DOHH2 (cell line): Measurements from ENCODE around the gene GBA2.
A peak's percentile ranks its signal among the peaks of the same experiment; 100 is the strongest.

Experiments
- H3F3A ChIP-seq: fragments of 200-600 bp; sonication (generic), shearing (Covaris generic); 2 replicates; pipeline ENCODE4 v1.6.0; 2016; ENCODE audit warnings: antibody characterized with exemption, mild to moderate bottlenecking; ENCODE audit not compliant: control insufficient read depth, insufficient read depth
- H3K27ac ChIP-seq: fragments of 200-600 bp; sonication (generic); 2 replicates; pipeline ENCODE4 v1.5.1; 2014; ENCODE audit warnings: low read depth, mild to moderate bottlenecking, low read length, moderate library complexity
- H3K27me3 ChIP-seq: fragments of 200-600 bp; sonication (generic); 2 replicates; pipeline ENCODE4 v1.6.1; 2014; ENCODE audit warnings: mild to moderate bottlenecking, low read length, mixed read lengths; ENCODE audit not compliant: control insufficient read depth
- H3K36me3 ChIP-seq: fragments of 200-600 bp; sonication (generic); 2 replicates; pipeline ENCODE4 v1.6.1; 2014; ENCODE audit warnings: mild to moderate bottlenecking, low read length, moderate library complexity, mixed read lengths; ENCODE audit not compliant: control insufficient read depth
- H3K4me1 ChIP-seq: fragments of 200-600 bp; sonication (generic); 2 replicates; pipeline ENCODE4 v1.6.1; 2014; ENCODE audit warnings: mild to moderate bottlenecking, low read length, mixed read lengths; ENCODE audit not compliant: control insufficient read depth
- H3K4me2 ChIP-seq: fragments of 200-600 bp; sonication (generic); 2 replicates; pipeline ENCODE4 v1.6.0; 2014; ENCODE audit warnings: mild to moderate bottlenecking, low read length, moderate library complexity
- H3K4me3 ChIP-seq: fragments of 200-600 bp; sonication (generic); 2 replicates; pipeline ENCODE4 v1.5.1; 2014; ENCODE audit warnings: mild to moderate bottlenecking, low read length, mixed read lengths
- H3K79me2 ChIP-seq: fragments of 200-600 bp; sonication (generic); 2 replicates; pipeline ENCODE4 v1.6.1; 2014; ENCODE audit warnings: mild to moderate bottlenecking, low read length, mixed read lengths; ENCODE audit not compliant: control insufficient read depth
- H3K9me2 ChIP-seq: fragments of 200-600 bp; sonication (generic); replicated peaks from 2 replicates; pipeline ENCODE4 v1.6.1; 2014; ENCODE audit warnings: mild to moderate bottlenecking, low read length, mixed read lengths; ENCODE audit not compliant: control insufficient read depth
- H3K9me3 ChIP-seq: fragments of 200-600 bp; sonication (generic); 2 replicates; pipeline ENCODE4 v1.6.1; 2014; ENCODE audit warnings: antibody characterized with exemption, low read length, mixed read lengths; ENCODE audit not compliant: control insufficient read depth, insufficient read depth
- H4K20me1 ChIP-seq: fragments of 200-600 bp; sonication (generic); 2 replicates; pipeline ENCODE4 v1.6.0; 2014; ENCODE audit warnings: low read depth, mild to moderate bottlenecking, antibody characterized with exemption, low read length, moderate library complexity; ENCODE audit not compliant: control insufficient read depth, insufficient read depth
- EZH2phosphoT487 ChIP-seq: fragments of 200-600 bp; sonication (generic); IDR thresholded peaks from 2 replicates; pipeline ENCODE4 v1.6.1; 2017; ENCODE audit warnings: borderline replicate concordance, mild to moderate bottlenecking, antibody characterized with exemption, low read length, moderate library complexity, mixed read lengths
- TF ChIP-seq, protein P1 (sequence below): fragments of 200-600 bp; sonication (generic); IDR thresholded peaks from one replicate; pipeline ENCODE4 v1.5.1; 2014; ENCODE audit warnings: antibody characterized with exemption, mild to moderate bottlenecking, low read depth, low read length; ENCODE audit not compliant: poor library complexity, severe bottlenecking

Gene GBA2

DNA sequence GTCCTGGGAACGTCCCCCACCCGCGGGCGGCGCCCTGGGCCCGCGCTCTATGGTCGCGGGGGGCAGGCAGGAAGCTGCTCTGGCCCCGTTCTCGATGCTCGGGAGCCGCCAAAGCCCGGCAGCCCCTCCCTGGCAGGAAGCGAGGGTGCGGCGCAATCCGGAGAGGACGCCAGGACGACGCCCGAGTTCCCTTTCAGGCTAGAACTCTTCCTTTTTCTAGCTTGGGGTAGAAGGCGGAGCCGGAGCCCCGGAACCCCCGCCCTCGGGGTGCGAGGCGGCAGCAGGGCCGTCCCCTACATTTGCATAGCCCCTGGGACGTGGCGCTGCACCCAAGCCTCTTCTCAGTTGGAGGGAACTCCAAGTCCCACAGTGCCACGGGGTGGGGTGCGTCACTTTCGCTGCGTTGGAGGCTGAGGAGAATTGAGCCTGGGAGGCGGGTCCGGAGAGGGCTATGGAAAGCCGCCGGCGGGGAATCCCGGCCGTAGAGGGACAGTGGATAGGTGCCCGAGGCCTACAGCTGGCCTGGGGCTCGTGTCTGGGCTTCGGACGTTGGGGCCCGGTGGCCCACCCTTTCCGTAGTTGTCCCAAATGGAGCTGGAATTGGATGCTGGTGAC lies 16.7 kb downstream of the GBA2 start, which contains the start of the genes CREB3 and TLN1:
Gene CREB3, plus strand, starts transcription at position 482 of the 615 bp plus-strand sequence. Its CDS starts 107 bp downstream, at position 589.
Gene TLN1, minus strand, starts transcription at position 11 of the 615 bp plus-strand sequence. CDS start 6,501 bp downstream, outside the sequence.
- peaks cover 30% of the 10 kb centered on the region for H4K20me1 ChIP-seq

DNA sequence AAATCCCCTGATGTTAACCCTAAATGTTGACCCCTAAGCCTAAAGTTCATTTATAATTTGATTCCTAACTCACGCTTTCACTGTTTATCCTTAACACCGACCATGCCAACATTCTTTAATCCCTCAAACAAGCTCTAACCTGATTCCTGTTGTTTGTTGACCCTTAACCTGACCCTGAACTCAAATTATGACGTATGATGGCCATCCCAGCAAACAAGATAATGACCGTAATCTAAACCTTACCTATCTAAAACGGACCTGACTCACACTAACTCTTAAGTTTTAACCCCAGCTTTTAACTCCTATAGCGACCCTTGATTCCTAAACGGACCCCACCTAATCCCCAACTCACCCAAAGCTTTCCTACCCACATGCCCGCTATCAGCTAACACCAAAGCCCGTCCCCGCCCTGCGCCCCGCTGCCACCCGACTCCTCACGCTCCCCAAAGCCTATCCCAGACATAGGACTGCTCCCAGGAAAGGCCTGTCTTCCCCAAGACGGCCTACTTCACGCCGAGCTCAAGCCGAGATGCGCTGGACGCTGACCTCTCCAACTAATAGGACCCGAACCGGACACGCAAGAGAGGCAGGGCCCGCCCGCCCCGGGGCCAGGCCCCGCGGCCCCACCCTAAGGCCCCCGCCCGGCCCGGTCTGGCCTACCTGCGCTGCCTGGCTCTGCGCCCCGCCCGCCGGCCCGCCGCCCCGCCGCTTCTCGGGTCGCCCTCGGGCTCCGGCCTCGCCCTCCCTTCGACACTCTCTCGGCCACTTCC lies 17.4 kb downstream of the GBA2 start:
- peak overlapping the region; percentile 94 for H3K4me2 ChIP-seq
- H3K9me3 ChIP-seq = no peaks in the 10 kb centered on the region
- peaks cover 64% of the 10 kb centered on the region for H3K79me2 ChIP-seq
- H3K27me3 ChIP-seq = no peaks in the 10 kb centered on the region
- peaks cover 19% of the 10 kb centered on the region for H3F3A ChIP-seq
- peak overlapping the region; percentile 72 for H3K27ac ChIP-seq
- peaks cover 65% of the 10 kb centered on the region for H3K4me1 ChIP-seq
- H3K9me2 ChIP-seq = no peaks in the 10 kb centered on the region
- TF ChIP-seq, protein P1, sequence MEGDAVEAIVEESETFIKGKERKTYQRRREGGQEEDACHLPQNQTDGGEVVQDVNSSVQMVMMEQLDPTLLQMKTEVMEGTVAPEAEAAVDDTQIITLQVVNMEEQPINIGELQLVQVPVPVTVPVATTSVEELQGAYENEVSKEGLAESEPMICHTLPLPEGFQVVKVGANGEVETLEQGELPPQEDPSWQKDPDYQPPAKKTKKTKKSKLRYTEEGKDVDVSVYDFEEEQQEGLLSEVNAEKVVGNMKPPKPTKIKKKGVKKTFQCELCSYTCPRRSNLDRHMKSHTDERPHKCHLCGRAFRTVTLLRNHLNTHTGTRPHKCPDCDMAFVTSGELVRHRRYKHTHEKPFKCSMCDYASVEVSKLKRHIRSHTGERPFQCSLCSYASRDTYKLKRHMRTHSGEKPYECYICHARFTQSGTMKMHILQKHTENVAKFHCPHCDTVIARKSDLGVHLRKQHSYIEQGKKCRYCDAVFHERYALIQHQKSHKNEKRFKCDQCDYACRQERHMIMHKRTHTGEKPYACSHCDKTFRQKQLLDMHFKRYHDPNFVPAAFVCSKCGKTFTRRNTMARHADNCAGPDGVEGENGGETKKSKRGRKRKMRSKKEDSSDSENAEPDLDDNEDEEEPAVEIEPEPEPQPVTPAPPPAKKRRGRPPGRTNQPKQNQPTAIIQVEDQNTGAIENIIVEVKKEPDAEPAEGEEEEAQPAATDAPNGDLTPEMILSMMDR = no peak
- no peak for TF ChIP-seq EZH2phosphoT487
- H4K20me1 ChIP-seq = peaks cover 30% of the 10 kb centered on the region
- H3K36me3 ChIP-seq = peaks cover 40% of the 10 kb centered on the region
- peak overlapping the region; percentile 84 for H3K4me3 ChIP-seq

More for the DNA sequence above, 16.7 kb downstream of the GBA2 start, which contains the start of the genes CREB3 and TLN1:
- Histone ChIP-seq H3K4me3 (peak within 1 kb of the TSS; percentile 84), H3F3A (peaks cover 19% of the 10 kb centered on the region), H3K27me3 (no peaks in the 10 kb centered on the region), H3K9me3 (no peaks in the 10 kb centered on the region), H3K36me3 (peaks cover 44% of the 10 kb centered on the region), H3K79me2 (peaks cover 58% of the 10 kb centered on the region), H3K27ac (peak within 1 kb of the TSS; percentile 72), H3K4me2 (peak within 1 kb of the TSS; percentile 94), H3K9me2 (no peaks in the 10 kb centered on the region), H3K4me1 (peaks cover 58% of the 10 kb centered on the region)
- no peak for TF ChIP-seq EZH2phosphoT487
- TF ChIP-seq, protein P1 = peak; percentile 41

DNA sequence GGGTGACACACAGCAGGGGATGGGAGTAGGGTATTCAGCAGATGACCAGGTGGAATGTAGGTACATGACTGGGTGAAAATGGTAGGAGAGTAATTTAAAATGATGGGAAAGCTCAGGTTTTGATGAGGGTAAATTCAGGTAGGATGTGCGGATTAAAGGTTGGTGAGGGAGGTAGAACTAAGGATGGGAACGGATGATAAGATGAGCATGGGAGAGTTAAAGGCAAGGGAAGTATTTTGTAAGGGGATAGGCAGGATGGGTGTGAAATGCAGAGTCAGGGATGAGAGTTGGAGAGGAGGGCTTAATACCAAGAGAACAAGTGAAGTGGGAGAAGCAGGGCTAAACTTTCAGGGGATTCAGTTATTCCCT lies 18.6 kb downstream of the GBA2 start:
- H3K36me3 ChIP-seq = peaks cover 35% of the 10 kb centered on the region
- H3K4me1 ChIP-seq = peaks cover 61% of the 10 kb centered on the region
- H4K20me1 ChIP-seq = peaks cover 30% of the 10 kb centered on the region
- peak overlapping the region; percentile 72 for H3K27ac ChIP-seq
- peaks cover 19% of the 10 kb centered on the region for H3F3A ChIP-seq
- H3K9me3 ChIP-seq = no peaks in the 10 kb centered on the region
- TF ChIP-seq EZH2phosphoT487 = no peak
- TF ChIP-seq, protein P1 = no peak
- H3K4me2 ChIP-seq = peak overlapping the region; percentile 94
- H3K79me2 ChIP-seq = peaks cover 71% of the 10 kb centered on the region
- no peaks in the 10 kb centered on the region for H3K27me3 ChIP-seq
- no peaks in the 10 kb centered on the region for H3K9me2 ChIP-seq
- peak overlapping the region; percentile 84 for H3K4me3 ChIP-seq
